MM.1S (cell line): Measurements from ENCODE around the gene VCPKMT.

Experiments used
- CTCF ChIP-seq: fragments of 300-600 bp; sonication (generic); IDR thresholded peaks from 2 replicates; pipeline ENCODE4 v1.5.1; 2016; ENCODE audit warnings: antibody characterized with exemption, low read length, mixed read lengths
- EZH2 ChIP-seq: fragments of 300-600 bp; sonication (generic); optimal IDR thresholded peaks from 2 replicates; pipeline ENCODE3; 2017; ENCODE audit warnings: low read depth, mild to moderate bottlenecking, antibody characterized with exemption, low read length, mixed read lengths
- EZH2phosphoT487 ChIP-seq: fragments of 300-600 bp; sonication (generic); IDR thresholded peaks from 2 replicates; pipeline ENCODE4 v1.6.1; 2018; ENCODE audit warnings: antibody characterized with exemption, low read length

DNA sequence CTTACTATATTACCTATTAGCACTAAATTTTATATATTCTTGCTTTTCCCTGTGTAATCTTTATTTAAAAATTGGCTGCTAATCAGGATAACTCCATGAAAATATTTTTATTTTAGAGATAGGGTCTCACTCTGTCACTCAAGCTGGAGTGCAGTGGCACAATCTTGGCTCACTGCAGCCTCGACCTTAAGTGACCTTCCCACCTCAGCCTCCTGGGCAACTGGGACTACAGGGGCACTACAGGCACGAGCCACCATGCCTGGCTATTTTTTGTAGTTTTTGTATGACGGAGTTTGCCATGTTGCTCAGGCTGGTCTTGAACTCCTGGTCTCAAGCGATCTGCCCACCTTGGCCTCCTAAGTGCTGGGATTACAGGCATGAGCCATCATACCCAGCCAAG, 32.4 kb upstream of the VCPKMT start:
- TF ChIP-seq CTCF (no peak), EZH2phosphoT487 (no peak), EZH2 (no peak)
